ENCODE results near the gene ATL3. TPM values are rescaled to one million over a fixed set of nuclear protein-coding genes. Genes with fewer than 3 reads are reported as not detected.

The ATL3 gene
- total RNA-seq, 1 experiment from 2014 or later: 24.0 TPM

DNA sequence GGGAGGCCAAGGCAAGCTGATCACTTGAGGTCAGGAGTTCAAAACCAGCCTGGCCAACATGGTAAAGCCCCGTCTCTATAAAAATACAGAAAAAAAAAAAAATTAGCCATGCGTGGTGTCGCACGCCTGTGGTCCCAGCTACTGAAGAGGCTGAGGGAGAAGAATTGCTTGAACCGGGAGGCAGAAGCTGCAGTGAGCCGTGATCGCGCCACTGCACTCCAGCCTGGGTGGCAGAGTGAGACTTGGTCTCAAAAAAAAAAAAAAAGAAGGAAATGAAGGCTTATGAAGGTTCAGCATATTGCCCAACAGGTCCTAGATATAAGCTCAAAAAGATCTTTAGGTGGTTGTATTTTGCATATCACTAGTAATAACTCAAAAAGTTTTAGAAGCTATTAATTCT, 10.2 kb downstream of the ATL3 start:
- TF ChIP-seq, protein P1, sequence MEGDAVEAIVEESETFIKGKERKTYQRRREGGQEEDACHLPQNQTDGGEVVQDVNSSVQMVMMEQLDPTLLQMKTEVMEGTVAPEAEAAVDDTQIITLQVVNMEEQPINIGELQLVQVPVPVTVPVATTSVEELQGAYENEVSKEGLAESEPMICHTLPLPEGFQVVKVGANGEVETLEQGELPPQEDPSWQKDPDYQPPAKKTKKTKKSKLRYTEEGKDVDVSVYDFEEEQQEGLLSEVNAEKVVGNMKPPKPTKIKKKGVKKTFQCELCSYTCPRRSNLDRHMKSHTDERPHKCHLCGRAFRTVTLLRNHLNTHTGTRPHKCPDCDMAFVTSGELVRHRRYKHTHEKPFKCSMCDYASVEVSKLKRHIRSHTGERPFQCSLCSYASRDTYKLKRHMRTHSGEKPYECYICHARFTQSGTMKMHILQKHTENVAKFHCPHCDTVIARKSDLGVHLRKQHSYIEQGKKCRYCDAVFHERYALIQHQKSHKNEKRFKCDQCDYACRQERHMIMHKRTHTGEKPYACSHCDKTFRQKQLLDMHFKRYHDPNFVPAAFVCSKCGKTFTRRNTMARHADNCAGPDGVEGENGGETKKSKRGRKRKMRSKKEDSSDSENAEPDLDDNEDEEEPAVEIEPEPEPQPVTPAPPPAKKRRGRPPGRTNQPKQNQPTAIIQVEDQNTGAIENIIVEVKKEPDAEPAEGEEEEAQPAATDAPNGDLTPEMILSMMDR (conservative IDR thresholded peaks at IDR 0.05): no peak
- H2BK5ac ChIP-seq (ENCODE audit: insufficient read length, low read length): no peak overlapping the region
- H3K79me2 ChIP-seq (ENCODE audit: insufficient read depth, low read length): peaks cover 2% of the 10 kb centered on the region; the same call in 1 of the 2 replicates
- H2AK5ac ChIP-seq (ENCODE audit: insufficient read length, low read length): no peak overlapping the region
- H4K91ac ChIP-seq (ENCODE audit: insufficient read length, low read depth, low read length): no peak overlapping the region
- H3K9me3 ChIP-seq (ENCODE audit: control insufficient read depth, low read depth, low read length): no peaks in the 10 kb centered on the region
- H3K27me3 Mint-ChIP-seq (ENCODE audit: low read depth): no peaks in the 10 kb centered on the region
- no peak overlapping the region for H2AFZ ChIP-seq (ENCODE audit: low read length)
- no CpG with 5 or more reads among the region's 8 CpGs for WGBS (ENCODE audit: extremely low coverage, insufficient read length, low lambda C conversion rate)
- no peaks in the 10 kb centered on the region for H3K9me3 Mint-ChIP-seq
- DNase-seq: no peak
- H3K4me3 Mint-ChIP-seq: no peak overlapping the region
- H2BK20ac ChIP-seq (ENCODE audit: low read depth, low read length, poor library complexity, severe bottlenecking): no peak overlapping the region
- no peak overlapping the region for H3T11ph ChIP-seq (ENCODE audit: low read length)
- H3K27ac Mint-ChIP-seq: no peak overlapping the region
- H3K56ac ChIP-seq (ENCODE audit: insufficient read length, low read depth, low read length): no peak overlapping the region
- H3K27me3 ChIP-seq (ENCODE audit: insufficient read depth, low read length): no peaks in the 10 kb centered on the region
- no peak overlapping the region for H3K23ac ChIP-seq (ENCODE audit: insufficient read length, low read depth, low read length)
- no peak overlapping the region for H3K9ac ChIP-seq (ENCODE audit: extremely low read depth, insufficient read length, low read length)
- H3K36me3 Mint-ChIP-seq (ENCODE audit: insufficient read depth in 1 of 3, low read depth in 3 of 3): peaks cover 5 to 19% (median 13%) of the 10 kb centered on the region in 3 experiments; a peak in 6 of 7 replicates
- no peak overlapping the region for H4K5ac ChIP-seq (ENCODE audit: insufficient read length, low read depth, low read length)
- H3K79me1 ChIP-seq (ENCODE audit: insufficient read depth, low read depth, low read length, poor library complexity, severe bottlenecking): peaks cover 3% of the 10 kb centered on the region
- peaks cover 3% of the 10 kb centered on the region for H4K20me1 ChIP-seq (ENCODE audit: control insufficient read depth, insufficient read depth, insufficient read length)
- no peak overlapping the region for H3K4me2 ChIP-seq (ENCODE audit: insufficient read depth, insufficient read length, low read length)
- H3K4ac ChIP-seq (ENCODE audit: low read depth, low read length): no peak overlapping the region
- H4K8ac ChIP-seq (replicated peaks; ENCODE audit: insufficient read length, low read depth, low read length): no peak overlapping the region
- no peak overlapping the region for H2BK120ac ChIP-seq (ENCODE audit: low read depth, low read length, poor library complexity, severe bottlenecking)
- no peak overlapping the region for H3K14ac ChIP-seq (ENCODE audit: insufficient read depth, low read length)
- no peaks in the 10 kb centered on the region for H3K23me2 ChIP-seq (ENCODE audit: insufficient read length, low read depth, low read length, poor library complexity, severe bottlenecking)
- no peak overlapping the region for H2BK12ac ChIP-seq (ENCODE audit: insufficient read length, low read depth, low read length)
- no peak overlapping the region for H3K27ac ChIP-seq (ENCODE audit: insufficient read length, low read depth, low read length)
- no peaks in the 10 kb centered on the region for H3K4me1 ChIP-seq (ENCODE audit: insufficient read depth, low read length)
- peaks cover 5 to 6% of the 10 kb centered on the region in 2 experiments; a peak in 3 of 4 replicates for H3K4me1 Mint-ChIP-seq
- H3K18ac ChIP-seq (ENCODE audit: insufficient read length, low read depth, low read length): no peak overlapping the region
- H2BK15ac ChIP-seq (ENCODE audit: low read depth, low read length): no peak overlapping the region

Data from H9 (cell line).